Keratinocyte (primary cell): ENCODE results near the gene GSK3A. TPM values are rescaled to one million over a fixed set of nuclear protein-coding genes. Genes with fewer than 3 reads are reported as not detected.

Source experiments
- DNase-seq: peaks from one replicate; pipeline ENCODE4 v3.0.0-alpha.2; 2011; ENCODE audit warnings: low read depth, missing footprints, low spot score
- FAIRE-seq: peaks from 2 replicates; lab custom pipeline; 2011; peaks lifted over from hg19 to GRCh38; lab: Jason Lieb, UNC
- H2AFZ ChIP-seq: 2 replicates; pipeline ENCODE4 v1.6.0; 2012; ENCODE audit warnings: low read length, control low read depth, inconsistent platforms; ENCODE audit not compliant: control insufficient read depth
- H3K27ac ChIP-seq: 2 replicates; pipeline ENCODE4 v1.5.1; 2011; ENCODE audit warnings: low read length; ENCODE audit not compliant: control insufficient read depth, insufficient read depth
- H3K27me3 ChIP-seq: 3 replicates; pipeline ENCODE4 v1.6.0; 2011; ENCODE audit warnings: low read length; ENCODE audit not compliant: control insufficient read depth, insufficient read depth; ENCODE audit errors: extremely low read depth
- H3K36me3 ChIP-seq, 2 experiments: 2 replicates in 1 of 2; 3 replicates in 1 of 2; pipeline ENCODE4 v1.5.1; 2011; ENCODE audit warnings: low read length in 2 of 2, mild to moderate bottlenecking in 1 of 2; ENCODE audit not compliant: control insufficient read depth in 2 of 2, insufficient read depth in 2 of 2; ENCODE audit errors: extremely low read depth in 1 of 2
- H3K4me1 ChIP-seq: 3 replicates; pipeline ENCODE4 v1.5.1; 2011; ENCODE audit warnings: low read length; ENCODE audit not compliant: control insufficient read depth, insufficient read depth; ENCODE audit errors: extremely low read depth
- H3K4me2 ChIP-seq: 3 replicates; pipeline ENCODE4 v1.6.0; 2011; ENCODE audit warnings: low read depth, low read length; ENCODE audit not compliant: control insufficient read depth, insufficient read depth; ENCODE audit errors: extremely low read depth
- H3K4me3 ChIP-seq, 3 experiments: fragments of 200-600 bp in 1 of 3; sonication (generic) in 1 of 3; 2 replicates in 2 of 3; 3 replicates in 1 of 3; pipeline ENCODE4 v1.5.1; 2011 to 2016; ENCODE audit warnings: low read length in 3 of 3, mild to moderate bottlenecking in 3 of 3, control low read depth in 2 of 3, inconsistent platforms in 1 of 3, low read depth in 1 of 3, mixed read lengths in 1 of 3, mixed run types in 1 of 3, moderate library complexity in 1 of 3; ENCODE audit not compliant: control insufficient read depth in 2 of 3, insufficient read depth in 2 of 3; ENCODE audit errors: extremely low read depth in 1 of 3
- H3K79me2 ChIP-seq: 2 replicates; pipeline ENCODE4 v1.6.0; 2012; ENCODE audit warnings: low read length; ENCODE audit not compliant: control insufficient read depth, insufficient read depth
- H3K9ac ChIP-seq: 3 replicates; pipeline ENCODE4 v1.6.0; 2011; ENCODE audit warnings: low read length; ENCODE audit not compliant: control insufficient read depth, insufficient read depth; ENCODE audit errors: extremely low read depth
- H3K9me1 ChIP-seq: 3 replicates; pipeline ENCODE4 v1.6.0; 2011; ENCODE audit warnings: low read length; ENCODE audit not compliant: control insufficient read depth, insufficient read depth; ENCODE audit errors: extremely low read depth
- H3K9me3 ChIP-seq: 2 replicates; pipeline ENCODE4 v1.5.1; 2012; ENCODE audit warnings: low read depth, low read length; ENCODE audit not compliant: control insufficient read depth
- H4K20me1 ChIP-seq: 3 replicates; pipeline ENCODE4 v1.6.0; 2011; ENCODE audit warnings: low read length; ENCODE audit not compliant: control insufficient read depth, insufficient read depth; ENCODE audit errors: extremely low read depth
- CTCF ChIP-seq, 3 experiments: IDR thresholded peaks in 1 of 3; conservative IDR thresholded peaks in 1 of 3; optimal IDR thresholded peaks in 1 of 3; 2 replicates in 2 of 3; 3 replicates in 1 of 3; pipeline versions ENCODE3 to v1.5.1; 2011; ENCODE audit warnings: low read length in 3 of 3, mild to moderate bottlenecking in 3 of 3, moderate library complexity in 2 of 3, control low read depth in 1 of 3, inconsistent platforms in 1 of 3; ENCODE audit not compliant: insufficient read depth in 2 of 3; ENCODE audit errors: extremely low read depth in 1 of 3
- EZH2 ChIP-seq: IDR thresholded peaks from one replicate; pipeline ENCODE4 v1.6.1; 2012; ENCODE audit warnings: inconsistent platforms, mild to moderate bottlenecking, low read length, moderate library complexity
- dilution Hi-C: fragments of 300-500 bp; cut with MboI; formaldehyde crosslinking; loops from one replicate; pipeline ENCODE4 v1.7.0; 2020; ENCODE audit warnings: low sequenced_read_pairs; ENCODE audit not compliant: extremely low pct_ligation_motif_present
- polyA plus RNA-seq, 5 experiments: library from polyadenylated mRNA; depleted of rRNA in 3 of 5; stranded (reverse) in 3 of 5; stranded (forward) in 1 of 5; unstranded in 1 of 5; fragments of >200 nt; gene quantifications; 1 replicate in 1 of 5; 2 replicates in 3 of 5; 3 replicates in 1 of 5; pipeline versions ENCODE4 v1.2.1 to v1.2.3, GENCODE V29; 2011 to 2012; ENCODE audit warnings: missing spikeins in 2 of 5, low read depth in 1 of 5, low replicate concordance in 1 of 5

Gene GSK3A
- polyA plus RNA-seq, 1 donor (not counting 4 experiments of a cell fraction or from before 2014, with no cell fraction given) = 36.9 TPM

- Histone ChIP-seq H3K79me2 (peaks cover 56% of the 10 kb centered on the region), H3K4me1 (peaks cover 13% of the 10 kb centered on the region), H3K4me2 (no peak overlapping the region), H3K9me3 (no peaks in the 10 kb centered on the region), H3K27ac (no peak overlapping the region), H3K36me3 (peaks cover 48 to 49% of the 10 kb centered on the region in 2 experiments), H2AFZ (no peak overlapping the region), H3K4me3 (no peak overlapping the region), H3K27me3 (no peaks in the 10 kb centered on the region), H3K9ac (no peak overlapping the region), H4K20me1 (peaks cover 21% of the 10 kb centered on the region), H3K9me1 (no peaks in the 10 kb centered on the region)
- FAIRE-seq = no peak
- DNase-seq = no peak
- TF ChIP-seq CTCF (optimal IDR thresholded peaks at IDR 0.05 in 1 of 3, IDR thresholded peaks at IDR 0.05 in 1 of 3, conservative IDR thresholded peaks at IDR 0.05 in 1 of 3; ENCODE audit: extremely low read depth in 1 of 3, insufficient read depth in 2 of 3, low read length in 3 of 3) (no peak), EZH2 (no peak)
- dilution Hi-C loops = no loop called here
These were observed 13.0 kb downstream of the GSK3A start for GRCh38 chr19:42229301-42229854.

- peaks cover 56% of the 10 kb centered on the region for H3K79me2 ChIP-seq
- no peak overlapping the region for H3K4me2 ChIP-seq
- no peak overlapping the region for H3K4me3 ChIP-seq
- peaks cover 21% of the 10 kb centered on the region for H4K20me1 ChIP-seq
- H3K9me1 ChIP-seq = no peaks in the 10 kb centered on the region
- H3K9me3 ChIP-seq = no peaks in the 10 kb centered on the region
- no peaks in the 10 kb centered on the region for H3K27me3 ChIP-seq
- no peak overlapping the region for H3K9ac ChIP-seq
- dilution Hi-C loops = no loop called here
- no peak overlapping the region for H2AFZ ChIP-seq
- peaks cover 46 to 47% of the 10 kb centered on the region in 2 experiments for H3K36me3 ChIP-seq
- DNase-seq = no peak
- TF ChIP-seq CTCF (optimal IDR thresholded peaks at IDR 0.05 in 1 of 3, IDR thresholded peaks at IDR 0.05 in 1 of 3, conservative IDR thresholded peaks at IDR 0.05 in 1 of 3; ENCODE audit: extremely low read depth in 1 of 3, insufficient read depth in 2 of 3, low read length in 3 of 3) = no peak
- TF ChIP-seq EZH2 = no peak
- no peak for FAIRE-seq
- H3K27ac ChIP-seq = no peak overlapping the region
- peaks cover 13% of the 10 kb centered on the region for H3K4me1 ChIP-seq
These were observed 13.8 kb downstream of the GSK3A start for GRCh38 chr19:42228641-42229040.
